ENCODE results near the gene PUM1. TPM values are rescaled to one million over a fixed set of nuclear protein-coding genes. Genes with fewer than 3 reads are reported as not detected.
"Not testable (repeated sequence)": the region's sequence is repeated elsewhere in the genome, so short reads cannot be mapped to it uniquely, and the experiment has no call there.

Gene PUM1
- total RNA-seq, 1 experiment from 2014 or later, result 110 TPM

DNA sequence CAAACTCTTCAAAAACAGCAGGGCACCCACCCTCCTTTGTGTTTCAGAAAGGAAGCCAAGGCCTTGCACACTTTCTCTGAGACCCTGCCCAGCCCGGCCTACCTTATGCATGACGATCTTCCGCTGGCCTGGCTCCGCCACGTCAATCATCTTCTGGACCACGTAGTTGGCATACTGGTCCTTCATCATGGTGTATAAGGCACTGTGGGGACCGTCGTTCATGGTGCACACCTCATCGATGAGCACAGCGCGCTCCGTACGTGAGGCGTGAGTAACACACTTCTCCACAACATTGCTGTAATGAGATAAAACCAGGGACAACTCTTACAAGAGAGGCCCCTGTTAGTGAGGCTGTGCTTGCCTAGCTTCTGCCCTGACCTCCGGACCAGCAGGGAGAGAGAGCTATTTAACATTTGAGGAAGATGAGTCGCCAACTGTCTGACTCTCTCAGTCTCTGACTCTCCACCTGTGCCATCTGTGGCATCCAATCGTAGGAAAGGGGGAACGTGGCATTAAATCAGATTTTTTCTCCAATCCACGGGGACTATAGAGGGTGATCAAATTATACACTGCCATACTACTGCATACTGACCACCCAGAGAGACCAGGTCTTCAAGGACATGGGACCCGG lies 128.9 kb downstream of the PUM1 start:
- ChIA-PET POLR2A (no interaction called here), CTCF (interaction anchor here (1.9 kb wide), 1 partner anchor 135 kb away, joined by 6 read pairs; no protein-coding TSS in a partner anchor)
- Mint-ChIP-seq H3K9me3 (ENCODE audit: unreplicated experiment) (no peaks in the 10 kb centered on the region), H3K4me3 (ENCODE audit: unreplicated experiment) (no peak overlapping the region), H3K27ac (ENCODE audit: low read depth, unreplicated experiment) (no peak overlapping the region), H3K36me3 (ENCODE audit: insufficient read depth, unreplicated experiment) (peaks cover 94% of the 10 kb centered on the region), H3K4me1 (ENCODE audit: insufficient read depth, unreplicated experiment) (peaks cover 28% of the 10 kb centered on the region), H3K27me3 (ENCODE audit: insufficient read depth, unreplicated experiment) (no peaks in the 10 kb centered on the region)
- intact Hi-C loops (cut with micrococcal nuclease), result no loop called here
- TF ChIP-seq, protein P1, sequence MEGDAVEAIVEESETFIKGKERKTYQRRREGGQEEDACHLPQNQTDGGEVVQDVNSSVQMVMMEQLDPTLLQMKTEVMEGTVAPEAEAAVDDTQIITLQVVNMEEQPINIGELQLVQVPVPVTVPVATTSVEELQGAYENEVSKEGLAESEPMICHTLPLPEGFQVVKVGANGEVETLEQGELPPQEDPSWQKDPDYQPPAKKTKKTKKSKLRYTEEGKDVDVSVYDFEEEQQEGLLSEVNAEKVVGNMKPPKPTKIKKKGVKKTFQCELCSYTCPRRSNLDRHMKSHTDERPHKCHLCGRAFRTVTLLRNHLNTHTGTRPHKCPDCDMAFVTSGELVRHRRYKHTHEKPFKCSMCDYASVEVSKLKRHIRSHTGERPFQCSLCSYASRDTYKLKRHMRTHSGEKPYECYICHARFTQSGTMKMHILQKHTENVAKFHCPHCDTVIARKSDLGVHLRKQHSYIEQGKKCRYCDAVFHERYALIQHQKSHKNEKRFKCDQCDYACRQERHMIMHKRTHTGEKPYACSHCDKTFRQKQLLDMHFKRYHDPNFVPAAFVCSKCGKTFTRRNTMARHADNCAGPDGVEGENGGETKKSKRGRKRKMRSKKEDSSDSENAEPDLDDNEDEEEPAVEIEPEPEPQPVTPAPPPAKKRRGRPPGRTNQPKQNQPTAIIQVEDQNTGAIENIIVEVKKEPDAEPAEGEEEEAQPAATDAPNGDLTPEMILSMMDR (IDR thresholded peaks at IDR 0.05; ENCODE audit: unreplicated experiment), result no peak
- BruUV-seq (replicated peaks), result no TSS peak
- no peak for DNase-seq (ENCODE audit: unreplicated experiment)

DNA sequence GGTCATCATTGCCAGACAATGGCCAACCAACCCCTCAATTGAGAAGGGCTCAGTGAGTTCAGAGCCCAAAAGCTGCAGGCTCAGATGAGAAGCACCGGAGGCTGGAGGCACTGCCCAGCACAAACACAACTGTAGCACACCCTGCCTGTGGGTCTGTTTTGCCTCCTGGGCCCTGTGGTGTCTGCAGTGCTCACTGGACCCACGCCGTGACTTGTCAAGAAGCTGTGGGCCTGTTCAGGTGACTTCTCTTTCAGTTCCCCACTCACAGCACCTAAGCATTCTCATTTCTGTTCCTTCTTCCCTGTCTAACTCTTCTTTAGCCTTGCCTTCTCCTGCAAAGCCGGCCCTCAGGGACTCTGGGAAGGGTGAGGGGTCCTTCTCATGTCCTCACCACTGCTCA lies 129.8 kb downstream of the PUM1 start:
- DNase-seq (ENCODE audit: unreplicated experiment); POLR2A ChIA-PET; intact Hi-C loops (cut with micrococcal nuclease); BruUV-seq (replicated peaks); H3K9me3 Mint-ChIP-seq (ENCODE audit: unreplicated experiment); H3K27me3 Mint-ChIP-seq (ENCODE audit: insufficient read depth, unreplicated experiment); H3K4me3 Mint-ChIP-seq (ENCODE audit: unreplicated experiment): not testable (repeated sequence)
- Mint-ChIP-seq H3K36me3 (ENCODE audit: insufficient read depth, unreplicated experiment) (peaks cover 94% of the 10 kb centered on the region), H3K4me1 (ENCODE audit: insufficient read depth, unreplicated experiment) (peaks cover 28% of the 10 kb centered on the region), H3K27ac (ENCODE audit: low read depth, unreplicated experiment) (peak overlapping the region; percentile 98)
- CTCF ChIA-PET, result interaction anchor here (1.9 kb wide), 1 partner anchor 134 kb away, joined by 6 read pairs; no protein-coding TSS in a partner anchor

DNA sequence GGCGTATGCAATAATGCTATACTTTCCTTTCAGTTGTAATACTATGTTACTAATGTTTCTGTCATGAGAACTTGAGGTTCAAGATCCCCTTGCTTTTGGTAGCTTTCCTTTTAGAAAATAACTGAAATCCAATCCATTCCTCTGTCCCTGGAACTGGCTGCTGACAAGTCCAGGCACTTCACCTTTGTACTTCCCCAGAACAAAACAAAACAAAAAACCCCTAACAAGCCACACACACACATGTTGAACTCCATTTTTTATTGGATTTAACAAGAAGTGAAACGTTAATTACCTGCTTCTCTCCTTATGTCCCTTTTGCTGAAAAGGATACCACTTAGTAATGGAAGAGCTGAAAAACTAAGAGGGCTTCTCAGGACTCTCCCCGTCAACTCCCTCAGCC lies 130.9 kb downstream of the PUM1 start:
- Mint-ChIP-seq H3K27me3 (ENCODE audit: insufficient read depth, unreplicated experiment) (no peaks in the 10 kb centered on the region), H3K27ac (ENCODE audit: low read depth, unreplicated experiment) (peak overlapping the region; percentile 98), H3K4me3 (ENCODE audit: unreplicated experiment) (peak overlapping the region; percentile 44), H3K4me1 (ENCODE audit: insufficient read depth, unreplicated experiment) (peaks cover 28% of the 10 kb centered on the region), H3K9me3 (ENCODE audit: unreplicated experiment) (no peaks in the 10 kb centered on the region), H3K36me3 (ENCODE audit: insufficient read depth, unreplicated experiment) (peaks cover 94% of the 10 kb centered on the region)
- ChIA-PET CTCF (interaction anchor here (1.4 kb wide), 1 partner anchor 12 kb away, joined by 5 read pairs; no protein-coding TSS in a partner anchor), POLR2A (interaction anchor here (0.7 to 3.9 kb wide), 10 partner anchors 9 to 220 kb away, joined by 3 to 34 read pairs (median 4); no protein-coding TSS in a partner anchor)
- TF ChIP-seq, protein P1 (IDR thresholded peaks at IDR 0.05; ENCODE audit: unreplicated experiment), result no peak
- no TSS peak for BruUV-seq (replicated peaks)
- intact Hi-C loops (cut with micrococcal nuclease), result no loop called here
- no peak for DNase-seq (ENCODE audit: unreplicated experiment)

GRCh38 chr1:30933874-30934252 lies 131.7 kb downstream of the PUM1 start:
- H3K27me3 Mint-ChIP-seq (ENCODE audit: insufficient read depth, unreplicated experiment), result no peaks in the 10 kb centered on the region
- no TSS peak for BruUV-seq (replicated peaks)
- peaks cover 28% of the 10 kb centered on the region for H3K4me1 Mint-ChIP-seq (ENCODE audit: insufficient read depth, unreplicated experiment)
- POLR2A ChIA-PET, result interaction anchor here (0.9 to 3.9 kb wide), 9 partner anchors 8 to 221 kb away, joined by 3 to 34 read pairs (median 4); no protein-coding TSS in a partner anchor
- CTCF ChIA-PET, result interaction anchor here (0.8 to 2.3 kb wide), 4 partner anchors 11 to 132 kb away, joined by 3 to 22 read pairs (median 4); no protein-coding TSS in a partner anchor
- TF ChIP-seq, protein P1 (IDR thresholded peaks at IDR 0.05; ENCODE audit: unreplicated experiment), result no peak
- H3K4me3 Mint-ChIP-seq (ENCODE audit: unreplicated experiment), result no peak overlapping the region
- peak overlapping the region; percentile 98 for H3K27ac Mint-ChIP-seq (ENCODE audit: low read depth, unreplicated experiment)
- H3K36me3 Mint-ChIP-seq (ENCODE audit: insufficient read depth, unreplicated experiment), result peaks cover 95% of the 10 kb centered on the region
- no peak for DNase-seq (ENCODE audit: unreplicated experiment)
- H3K9me3 Mint-ChIP-seq (ENCODE audit: unreplicated experiment), result no peaks in the 10 kb centered on the region
- intact Hi-C loops (cut with micrococcal nuclease), result no loop called here

Data from MCF 10A (cell line).